Natural killer cell treated with Interleukin-12 subunit alpha and Interleukin-12 subunit beta and Interleukin-15 and Interleukin-18, amount 100 ng/mL, for 72 hours (primary cell): Measurements from ENCODE around the gene NUDT13. TPM values are rescaled to one million over a fixed set of nuclear protein-coding genes. Genes with fewer than 3 reads are reported as not detected.

Source experiments
- ATAC-seq, 2 donors: fragments of 150-1000 bp; cut with Tn5 transposase in 1 of 2; sonication (Bioruptor Pico), chemical (Tn5 transposase) in 1 of 2; 2 replicates each; pipeline ENCODE4 v1.10.0; 2021
- DNase-seq: peaks from one replicate; pipeline ENCODE4 v3.0.0; 2022; ENCODE audit warnings: low spot score
- H3K27ac Mint-ChIP-seq, 2 donors: 1 replicate in 1 of 2; 2 replicates in 1 of 2; pipeline ENCODE4 v1.8.0; 2022; ENCODE audit warnings: mixed read lengths in 2 of 2, mild to moderate bottlenecking in 1 of 2, moderate library complexity in 1 of 2
- H3K27me3 Mint-ChIP-seq, 2 donors: 1 replicate in 1 of 2; 2 replicates in 1 of 2; pipeline ENCODE4 v1.8.0; 2022; ENCODE audit warnings: mixed read lengths in 2 of 2
- H3K36me3 Mint-ChIP-seq: one replicate; pipeline ENCODE4 v1.8.0; 2022; ENCODE audit warnings: mixed read lengths
- H3K4me1 Mint-ChIP-seq, 2 donors: 1 replicate in 1 of 2; 2 replicates in 1 of 2; pipeline ENCODE4 v1.8.0; 2022; ENCODE audit warnings: low read depth in 2 of 2, mixed read lengths in 2 of 2, mild to moderate bottlenecking in 1 of 2
- H3K4me3 Mint-ChIP-seq: one replicate; pipeline ENCODE4 v1.8.0; 2022; ENCODE audit warnings: mixed read lengths
- H3K9me3 Mint-ChIP-seq: 2 replicates; pipeline ENCODE4 v1.8.0; 2022; ENCODE audit warnings: mixed read lengths
- total RNA-seq, 2 donors: library from RNA; stranded (reverse); gene quantifications; one replicate each; pipeline ENCODE4 v1.2.3, GENCODE V29; 2022

NUDT13 gene
- total RNA-seq, 2 donors from 2014 or later = 1.1 to 1.3 TPM

DNA sequence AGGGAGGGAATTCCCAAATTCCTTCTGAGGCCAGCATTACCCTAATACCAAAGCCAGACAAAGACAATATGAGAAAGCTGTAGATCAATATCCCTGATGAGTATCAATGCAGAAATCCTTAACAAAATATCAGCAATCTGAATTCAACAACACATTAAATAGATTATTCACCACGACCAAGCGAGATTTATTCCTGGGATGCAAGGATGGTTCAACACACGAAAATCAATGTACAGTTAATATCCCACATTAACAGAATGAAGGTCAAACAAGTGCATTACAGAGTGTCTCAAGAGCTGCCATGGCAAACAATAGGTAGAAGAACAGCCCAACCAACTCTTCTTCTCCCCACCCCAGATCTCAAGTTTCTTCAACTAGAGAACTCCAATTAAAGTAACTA, 51.4 kb downstream of the NUDT13 start:
- H3K36me3 Mint-ChIP-seq = peaks cover 27% of the 10 kb centered on the region
- H3K27ac Mint-ChIP-seq = peak overlapping the region in 1 of 2 donors; percentile 10
- peaks cover 35 to 37% of the 10 kb centered on the region in 2 donors for H3K4me1 Mint-ChIP-seq
- H3K9me3 Mint-ChIP-seq = no peaks in the 10 kb centered on the region
- H3K4me3 Mint-ChIP-seq = peak overlapping the region; percentile 1
- no peaks in the 10 kb centered on the region for H3K27me3 Mint-ChIP-seq
- ATAC-seq (no peak), DNase-seq (no peak)

DNA sequence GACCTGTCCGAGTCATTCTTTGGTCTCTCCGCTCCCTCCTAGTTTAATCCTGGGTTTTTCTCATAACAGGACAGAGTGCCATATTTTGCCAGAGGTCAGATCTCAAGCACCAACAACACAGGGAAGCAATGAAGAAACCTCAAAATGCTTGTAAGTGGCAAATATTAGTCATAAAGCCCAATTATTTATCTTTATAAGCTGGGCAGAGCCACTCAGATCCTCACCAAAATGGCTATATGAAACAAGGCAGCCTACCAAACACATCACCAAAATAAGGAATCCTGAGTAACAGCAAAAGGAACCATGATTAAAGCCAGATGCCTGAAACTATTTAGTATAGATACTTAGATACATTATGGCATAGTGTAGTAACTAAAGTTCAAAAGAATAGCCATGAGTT, 52.8 kb downstream of the NUDT13 start:
- Mint-ChIP-seq H3K27me3 (no peaks in the 10 kb centered on the region), H3K4me1 (peaks cover 47 to 51% of the 10 kb centered on the region in 2 donors), H3K4me3 (no peak overlapping the region), H3K9me3 (no peaks in the 10 kb centered on the region), H3K27ac (no peak overlapping the region), H3K36me3 (peaks cover 34% of the 10 kb centered on the region)
- no peak for DNase-seq
- no peak for ATAC-seq

DNA sequence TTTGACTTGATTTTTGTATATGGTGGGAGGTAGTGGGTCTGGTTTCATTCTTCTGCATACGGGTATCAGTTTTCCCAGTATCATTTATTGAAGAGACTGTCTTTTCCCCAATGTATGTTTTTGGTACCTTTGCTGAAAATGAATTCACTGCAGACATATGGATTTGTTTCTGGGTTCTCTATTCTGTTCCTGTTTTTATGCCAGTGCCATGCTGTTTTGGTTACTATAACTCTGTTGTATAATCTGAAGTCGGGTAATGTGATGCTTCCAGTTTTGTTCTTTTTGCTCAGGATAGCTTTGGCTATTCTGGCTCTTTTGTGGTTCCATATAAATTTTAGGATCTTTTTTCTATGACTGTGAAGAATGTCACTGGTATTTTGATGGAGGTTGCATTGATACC, 56.7 kb downstream of the NUDT13 start:
- Mint-ChIP-seq H3K36me3 (peaks cover 21% of the 10 kb centered on the region), H3K4me1 (peaks cover 39 to 40% of the 10 kb centered on the region in 2 donors), H3K9me3 (no peaks in the 10 kb centered on the region), H3K4me3 (peak overlapping the region; percentile 92), H3K27ac (peak overlapping the region; percentile 87 to 99), H3K27me3 (no peaks in the 10 kb centered on the region)
- ATAC-seq (no peak), DNase-seq (no peak)

DNA sequence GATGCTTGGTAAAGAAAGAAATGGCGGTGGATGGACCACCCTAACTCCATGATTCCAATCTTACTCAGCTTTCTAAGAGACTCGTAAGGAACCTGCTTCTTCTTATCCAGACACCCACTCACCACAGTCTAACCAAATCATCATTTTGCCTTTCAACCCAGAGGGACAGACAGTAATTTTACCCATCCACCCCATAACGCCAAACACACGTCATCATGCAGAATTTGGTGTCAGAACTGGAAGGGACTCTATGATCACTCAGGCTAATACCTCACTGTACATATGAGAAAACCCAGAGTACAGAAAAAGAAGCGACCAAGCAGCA, 57.2 kb downstream of the NUDT13 start:
- peak overlapping the region; percentile 92 for H3K4me3 Mint-ChIP-seq
- H3K36me3 Mint-ChIP-seq = peaks cover 17% of the 10 kb centered on the region
- ATAC-seq (no peak), DNase-seq (no peak)
- H3K27ac Mint-ChIP-seq = peak overlapping the region; percentile 87 to 99
- peaks cover 35 to 37% of the 10 kb centered on the region in 2 donors for H3K4me1 Mint-ChIP-seq
- H3K9me3 Mint-ChIP-seq = no peaks in the 10 kb centered on the region
- H3K27me3 Mint-ChIP-seq = no peaks in the 10 kb centered on the region

GRCh38 chr10:73167783-73168464, 57.7 kb downstream of the NUDT13 start, which contains the start of the genes ECD and FAM149B1:
TSS of gene ECD (minus strand) at chr10:73168008. CDS start at chr10:73163937, 4,071 bp downstream.
TSS of gene FAM149B1 (plus strand) at chr10:73168119. CDS start at chr10:73168340, 221 bp downstream.
- peaks cover 17% of the 10 kb centered on the region for H3K36me3 Mint-ChIP-seq
- peak; percentile 98 to 99 for ATAC-seq
- peak; percentile 94 for DNase-seq
- H3K27ac Mint-ChIP-seq = peak within 1 kb of the TSS; percentile 87 to 99
- H3K9me3 Mint-ChIP-seq = no peaks in the 10 kb centered on the region
- no peaks in the 10 kb centered on the region for H3K27me3 Mint-ChIP-seq
- peaks cover 34 to 35% of the 10 kb centered on the region in 2 donors for H3K4me1 Mint-ChIP-seq
- H3K4me3 Mint-ChIP-seq = peak within 1 kb of the TSS; percentile 92

DNA sequence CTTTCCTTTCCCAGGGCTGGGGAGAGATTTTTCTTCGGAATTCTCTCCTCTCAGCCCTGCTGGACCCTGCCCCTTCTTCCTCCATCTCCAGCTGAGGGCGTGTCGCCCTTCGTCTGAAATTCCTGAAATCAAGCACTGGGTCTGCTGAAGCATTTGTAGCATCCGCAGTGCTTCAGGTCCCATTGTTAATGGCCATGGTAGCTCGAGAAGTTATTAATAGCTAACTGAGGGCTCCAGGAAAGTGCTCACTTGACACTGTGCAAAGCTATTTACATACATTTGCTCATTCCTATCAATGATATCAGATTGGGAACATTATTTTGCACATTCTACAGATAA, 58.2 kb downstream of the NUDT13 start:
- Mint-ChIP-seq H3K27me3 (no peaks in the 10 kb centered on the region), H3K4me3 (peak overlapping the region; percentile 92), H3K27ac (peak overlapping the region; percentile 87 to 99), H3K9me3 (no peaks in the 10 kb centered on the region), H3K4me1 (peaks cover 31 to 35% of the 10 kb centered on the region in 2 donors), H3K36me3 (peaks cover 17% of the 10 kb centered on the region)
- no peak for DNase-seq
- ATAC-seq = no peak

- Mint-ChIP-seq H3K36me3 (peaks cover 17% of the 10 kb centered on the region), H3K27ac (no peak overlapping the region), H3K27me3 (no peaks in the 10 kb centered on the region), H3K4me3 (no peak overlapping the region), H3K4me1 (peaks cover 31 to 35% of the 10 kb centered on the region in 2 donors), H3K9me3 (no peaks in the 10 kb centered on the region)
- no peak for DNase-seq
- ATAC-seq = no peak
These were observed 59.1 kb downstream of the NUDT13 start for GRCh38 chr10:73169320-73169719.

DNA sequence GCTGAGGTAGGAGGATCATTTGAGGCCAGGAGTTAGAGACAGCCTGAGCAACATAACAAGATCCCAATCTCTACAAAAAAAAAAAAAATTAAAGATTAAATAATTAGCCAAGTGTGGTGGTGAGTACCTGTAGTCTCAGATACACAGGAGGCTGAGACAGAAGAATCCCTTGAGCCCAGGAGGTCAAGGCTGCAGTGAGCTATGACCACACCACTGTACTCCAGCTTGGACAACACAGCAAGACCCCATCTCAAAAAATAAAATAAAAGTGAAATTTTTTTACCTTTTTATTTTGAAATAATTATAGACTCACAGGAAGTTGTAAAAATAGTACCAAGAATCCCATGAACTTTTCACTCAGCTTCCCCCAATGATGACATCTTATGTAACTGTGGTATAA, 62.6 kb downstream of the NUDT13 start:
- Mint-ChIP-seq H3K27me3 (no peaks in the 10 kb centered on the region), H3K4me3 (no peak overlapping the region), H3K36me3 (no peaks in the 10 kb centered on the region), H3K9me3 (no peaks in the 10 kb centered on the region), H3K4me1 (peaks cover 6% of the 10 kb centered on the region in 2 donors), H3K27ac (no peak overlapping the region)
- ATAC-seq = no peak
- no peak for DNase-seq

GRCh38 chr10:73174148-73174925, 64.1 kb downstream of the NUDT13 start:
- H3K36me3 Mint-ChIP-seq = no peaks in the 10 kb centered on the region
- no peaks in the 10 kb centered on the region for H3K27me3 Mint-ChIP-seq
- no peaks in the 10 kb centered on the region for H3K4me1 Mint-ChIP-seq
- ATAC-seq = no peak
- no peak for DNase-seq
- no peaks in the 10 kb centered on the region for H3K9me3 Mint-ChIP-seq
- H3K4me3 Mint-ChIP-seq = no peak overlapping the region
- H3K27ac Mint-ChIP-seq = no peak overlapping the region

Other genes with a start within 250 kb of the NUDT13 start
- gene OIT3, start 216.7 kb upstream of the NUDT13 start, total RNA-seq = not detected
- gene PLA2G12B, start 155.6 kb upstream of the NUDT13 start, total RNA-seq = not detected
- 10 to 100 TPM; 30.8 to 61.1 TPM for gene P4HA1, start 13.6 kb upstream of the NUDT13 start, total RNA-seq
- 10 to 100 TPM; 38.8 to 42.0 TPM for gene ECD, start 57.6 kb downstream of the NUDT13 start, total RNA-seq
- 10 to 100 TPM; 12.3 to 13.4 TPM for gene FAM149B1, start 57.7 kb downstream of the NUDT13 start, total RNA-seq
- 10 to 100 TPM; 38.8 to 68.9 TPM for gene DNAJC9, start 136.8 kb downstream of the NUDT13 start, total RNA-seq
- gene MRPS16, start 142.2 kb downstream of the NUDT13 start, total RNA-seq = 100 to 1,000 TPM in 1 of 2 donors, 10 to 100 TPM in 1; 83.1 to 118 TPM
- gene CFAP70, start 248.4 kb downstream of the NUDT13 start, total RNA-seq = 1 to 10 TPM in 1 of 2 donors, under 1 TPM in 1; 0.50 to 1.5 TPM